GM12878 (cell line): ENCODE results near the gene ITGA7. TPM values are rescaled to one million over a fixed set of nuclear protein-coding genes. Genes with fewer than 3 reads are reported as not detected.

ENCODE experiments used
- ATAC-seq: fragments of 200-7000 bp; cut with Tn5 transposase; 3 replicates; pipeline ENCODE4 v1.9.1; 2020; ENCODE audit warnings: mild to moderate bottlenecking, moderate library complexity
- BruUV-seq: library from RNA; stranded (reverse); fragments of 400-500 nt; replicated peaks from 2 replicates; lab custom pipeline; 2021; lab: Mats Ljungman, UMichigan
- CTCF ChIA-PET: fragments of 300-600 bp; sonication (Branson Sonifier 250); formaldehyde crosslinking; extraction: SDS; loops from one replicate; lab custom pipeline; 2021; ENCODE audit warnings: inconsistent platforms; lab: Yijun Ruan, JAX
- POLR2A ChIA-PET: fragments of 350-600 bp; formaldehyde crosslinking; extraction: SDS; loops from one replicate; lab custom pipeline; 2021; ENCODE audit warnings: inconsistent platforms; lab: Charles Lee
- RAD21 ChIA-PET: fragments of 300-600 bp; sonication (Branson Sonifier 250); formaldehyde crosslinking; loops from one replicate; lab custom pipeline; 2023; ENCODE audit warnings: antibody characterized with exemption; ENCODE audit not compliant: unreplicated experiment; lab: Charles Lee
- SMC1A ChIA-PET: fragments of 300-600 bp; sonication (Branson Sonifier 250); formaldehyde crosslinking; loops from one replicate; lab custom pipeline; 2023; ENCODE audit not compliant: unreplicated experiment, uncharacterized antibody; lab: Charles Lee
- DNase-seq: peaks from one replicate; pipeline ENCODE4 v3.0.0-alpha.2; 2011; ENCODE audit warnings: low read depth, low spot score
- FAIRE-seq: peaks from 3 replicates; lab custom pipeline; 2011; peaks lifted over from hg19 to GRCh38; lab: Jason Lieb, UNC
- H2AFZ ChIP-seq: 2 replicates; pipeline ENCODE4 v1.6.0; 2011; ENCODE audit warnings: low read depth, low read length, control low read depth; ENCODE audit not compliant: control insufficient read depth
- H3K27ac ChIP-seq: 2 replicates; pipeline ENCODE4 v1.5.1; 2011; ENCODE audit warnings: control low read depth; ENCODE audit not compliant: control insufficient read depth, insufficient read depth
- H3K27me3 ChIP-seq, 2 experiments: replicated peaks in 1 of 2; 2 replicates each; pipeline versions ENCODE4 v1.6.0 to v1.6.1; 2011; ENCODE audit warnings: low read length in 1 of 2; ENCODE audit not compliant: control insufficient read depth in 2 of 2, insufficient read depth in 2 of 2
- H3K36me3 ChIP-seq, 2 experiments: 2 replicates each; pipeline ENCODE4 v1.5.1; 2011; ENCODE audit warnings: low read length in 1 of 2; ENCODE audit not compliant: control insufficient read depth in 2 of 2, insufficient read depth in 2 of 2
- H3K4me1 ChIP-seq: 2 replicates; pipeline ENCODE4 v1.6.1; 2011; ENCODE audit warnings: mild to moderate bottlenecking, low read length, moderate library complexity, mixed read lengths; ENCODE audit not compliant: control insufficient read depth, insufficient read depth
- H3K4me2 ChIP-seq: 2 replicates; pipeline ENCODE4 v1.6.0; 2011; ENCODE audit warnings: control low read depth; ENCODE audit not compliant: control insufficient read depth, insufficient read depth
- H3K4me3 ChIP-seq: fragments of 200-600 bp; sonication (generic); 2 replicates; pipeline ENCODE4 v1.5.1; 2016
- H3K79me2 ChIP-seq: 2 replicates; pipeline ENCODE4 v1.6.0; 2011; ENCODE audit warnings: low read length; ENCODE audit not compliant: control insufficient read depth, insufficient read depth
- H3K9ac ChIP-seq: 2 replicates; pipeline ENCODE4 v1.8.0; 2011; ENCODE audit warnings: low read length, control low read depth, mixed read lengths; ENCODE audit not compliant: control insufficient read depth, insufficient read depth
- H3K9me3 ChIP-seq: replicated peaks from 3 replicates; pipeline ENCODE4 v1.5.1; 2011; ENCODE audit warnings: mild to moderate bottlenecking, low read length; ENCODE audit not compliant: control insufficient read depth, insufficient read depth
- H4K20me1 ChIP-seq: 2 replicates; pipeline ENCODE4 v1.6.0; 2011; ENCODE audit not compliant: control insufficient read depth, insufficient read depth
- ATF7 ChIP-seq: fragments of 450-650 bp; IDR thresholded peaks from 2 replicates; pipeline ENCODE4 v1.6.1; 2016; ENCODE audit warnings: low read depth, mild to moderate bottlenecking
- CHD1 ChIP-seq: IDR thresholded peaks from 2 replicates; pipeline ENCODE4 v1.6.1; 2012; ENCODE audit warnings: low read depth, low read length, improper control_type of control experiment
- MAX ChIP-seq: IDR thresholded peaks from 2 replicates; pipeline ENCODE4 v1.6.1; 2012; ENCODE audit warnings: low read depth, low read length, improper control_type of control experiment
- NFIC ChIP-seq: IDR thresholded peaks from 2 replicates; pipeline ENCODE4 v1.6.1; 2012; ENCODE audit warnings: low read depth, mild to moderate bottlenecking, inconsistent platforms, low read length, moderate library complexity
- NFYB ChIP-seq: IDR thresholded peaks from 2 replicates; pipeline ENCODE4 v1.6.1; 2011; ENCODE audit warnings: low read depth, mild to moderate bottlenecking, low read length, improper control_type of control experiment, moderate library complexity; ENCODE audit not compliant: insufficient read depth
- NR2C2 ChIP-seq: IDR thresholded peaks from 2 replicates; pipeline ENCODE4 v1.6.1; 2011; ENCODE audit warnings: borderline replicate concordance, low read depth; ENCODE audit not compliant: control insufficient read depth, insufficient read length
- NRF1 ChIP-seq: conservative IDR thresholded peaks from 2 replicates; pipeline ENCODE4 v1.6.1; 2011; ENCODE audit warnings: mild to moderate bottlenecking, low read depth, low read length, improper control_type of control experiment
- POLR2AphosphoS5 ChIP-seq: IDR thresholded peaks from 2 replicates; pipeline ENCODE4 v1.6.1; 2011; ENCODE audit warnings: mild to moderate bottlenecking, low read length, inconsistent platforms
- WGBS: methylation state at CpG from one replicate; pipeline ENCODE4 v1.1.6; 2016; ENCODE audit warnings: low lambda C conversion rate; ENCODE audit not compliant: insufficient replicate concordance, insufficient coverage; ENCODE audit errors: missing lambda C conversion rate; 5-methylcytosine and 5-hydroxymethylcytosine counted together
- in situ Hi-C: fragments of 300-500 bp; cut with MboI; formaldehyde crosslinking; loops from 9 replicates; pipeline ENCODE4 v1.14.3; 2018; ENCODE audit warnings: mixed read lengths
- intact Hi-C: fragments of 100-400 bp; cut with micrococcal nuclease; formaldehyde crosslinking; loops from one replicate; pipeline ENCODE4 v1.14.2; 2022; ENCODE audit not compliant: unreplicated experiment
- polyA plus RNA-seq, 11 experiments: library from polyadenylated mRNA; depleted of rRNA in 4 of 11; unstranded in 6 of 11; stranded (reverse) in 5 of 11; fragments of >200 nt; fragmentation: Nextera tagmentation in 4 of 11; fragmentation: Illumina TruSeq in 1 of 11; extraction: Ambion mirVana in 4 of 11; extraction: Trizol in 1 of 11; gene quantifications; 1 replicate in 1 of 11; 2 replicates in 10 of 11; pipeline versions ENCODE4 v1.2.1 to v1.2.3, GENCODE V29; 2011 to 2016; ENCODE audit warnings: inconsistent platforms in 2 of 11, missing spikeins in 2 of 11, low read depth in 1 of 11
- total RNA-seq, 4 experiments: library from RNA; depleted of rRNA in 3 of 4; stranded (reverse); fragments of >200 nt in 3 of 4; fragmentation: Illumina TruSeq in 1 of 4; extraction: Trizol in 1 of 4; gene quantifications; 2 replicates each; pipeline versions ENCODE4 v1.2.1 to v1.2.3, GENCODE V29; 2013 to 2021

Gene ITGA7
- total and polyA plus RNA-seq, 10 of the 15 experiments (the other 5 are each of a cell fraction or from before 2014, with no cell fraction given) = 0.18 to 5.1 (median 1.5) TPM

- TF ChIP-seq NRF1 = no peak
These were observed 9.3 kb downstream of the ITGA7 start (continued) for GRCh38 chr12:55698241-55698955.

DNA sequence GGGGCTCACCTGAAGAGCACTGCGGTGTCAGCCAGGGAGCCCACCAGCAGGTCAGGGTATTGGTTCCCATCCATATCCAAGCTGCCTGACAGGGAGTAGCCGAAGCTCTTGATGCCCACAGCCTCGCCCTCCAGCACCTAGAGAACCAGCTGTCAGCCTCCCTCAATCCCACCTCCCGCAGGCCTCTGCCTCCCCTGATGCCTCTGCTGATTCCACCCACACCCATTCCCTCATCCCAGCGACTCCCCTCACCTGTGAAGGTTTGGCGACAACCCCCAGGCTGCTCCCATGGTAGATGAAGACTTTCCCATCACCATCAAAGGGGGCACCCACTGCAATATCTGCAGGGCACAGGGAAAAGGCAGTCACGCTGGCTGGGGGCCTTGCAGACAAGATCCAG is 10.0 kb downstream of the ITGA7 start:
- intact Hi-C loops = no loop called here
- no peaks in the 10 kb centered on the region for H3K36me3 ChIP-seq
- no peak overlapping the region for H3K27ac ChIP-seq
- ATAC-seq (no peak), DNase-seq (no peak), FAIRE-seq (no peak)
- no TSS peak for BruUV-seq
- POLR2A ChIA-PET = no interaction called here
- CTCF ChIA-PET = no interaction called here
- H3K4me1 ChIP-seq = no peaks in the 10 kb centered on the region
- no peaks in the 10 kb centered on the region for H3K27me3 ChIP-seq
- H4K20me1 ChIP-seq = no peaks in the 10 kb centered on the region
- H3K4me3 ChIP-seq = no peak overlapping the region
- no peak overlapping the region for H2AFZ ChIP-seq
- TF ChIP-seq NFYB (no peak), ATF7 (no peak), CHD1 (no peak), NFIC (no peak), POLR2AphosphoS5 (no peak), MAX (no peak), NR2C2 (no peak)
- no peaks in the 10 kb centered on the region for H3K79me2 ChIP-seq
- WGBS = 19% methylated on average over 7 of the region's 7 CpGs
- no peak overlapping the region for H3K9ac ChIP-seq
- H3K9me3 ChIP-seq = no peaks in the 10 kb centered on the region
- in situ Hi-C loops = no loop called here
- no peak overlapping the region for H3K4me2 ChIP-seq
- RAD21 ChIA-PET = no interaction called here
- SMC1A ChIA-PET = no interaction called here
